SU-DHL-6 (cell line): ENCODE results near the gene P2RX3.

Experiments used
- EZH2phosphoT487 ChIP-seq: fragments of 200-600 bp; sonication (generic), shearing (Covaris generic); conservative IDR thresholded peaks from 2 replicates; pipeline ENCODE4 v1.6.1; 2018; ENCODE audit warnings: mild to moderate bottlenecking, antibody characterized with exemption, low read length, moderate library complexity, mixed read lengths
- TF ChIP-seq, protein P1 (sequence below): fragments of 200-600 bp; sonication (generic); IDR thresholded peaks from one replicate; pipeline ENCODE4 v1.5.1; 2017; ENCODE audit warnings: antibody characterized with exemption, mild to moderate bottlenecking, low read length, moderate library complexity; ENCODE audit not compliant: insufficient read depth, poor library complexity, severe bottlenecking

DNA sequence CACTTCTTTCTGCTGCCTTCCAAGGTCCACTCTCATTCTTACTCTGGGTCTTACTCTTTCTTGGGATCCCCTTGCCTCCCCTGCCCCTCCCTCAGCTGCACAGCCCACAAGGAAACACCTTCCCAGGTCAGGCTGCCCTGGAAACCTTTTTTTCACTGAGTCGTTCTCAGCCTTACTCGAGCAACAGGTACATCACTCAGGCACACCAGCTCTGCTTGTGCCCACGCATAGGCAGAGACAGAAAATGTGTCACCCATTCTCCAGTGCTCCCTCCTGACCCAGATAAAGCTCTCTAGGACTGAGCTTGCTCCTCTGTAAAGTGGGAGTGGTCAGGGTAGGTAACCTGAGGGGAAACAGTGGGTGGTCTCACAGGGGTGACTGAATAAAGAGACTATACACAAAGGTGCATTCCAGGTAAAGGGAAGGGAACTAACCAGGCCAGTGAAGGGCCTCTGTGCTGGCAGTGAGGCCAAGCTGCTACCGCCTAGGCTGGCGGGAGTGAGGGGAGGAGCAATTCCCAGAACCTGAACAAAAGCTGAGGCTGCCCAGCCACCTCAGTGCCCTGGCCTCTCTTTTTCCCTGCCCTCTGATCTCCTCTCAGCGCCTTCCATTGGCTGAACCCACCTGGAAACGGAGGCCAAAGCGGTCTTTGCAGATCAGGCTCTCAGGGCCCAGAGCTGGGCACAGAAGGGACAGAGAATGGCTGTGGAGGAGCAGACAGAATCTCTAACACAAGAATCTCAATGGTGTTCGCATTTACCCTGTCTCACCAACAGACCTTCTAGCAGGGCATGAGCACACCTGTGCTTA lies 26.9 kb downstream of the P2RX3 start:
- TF ChIP-seq, protein P1, sequence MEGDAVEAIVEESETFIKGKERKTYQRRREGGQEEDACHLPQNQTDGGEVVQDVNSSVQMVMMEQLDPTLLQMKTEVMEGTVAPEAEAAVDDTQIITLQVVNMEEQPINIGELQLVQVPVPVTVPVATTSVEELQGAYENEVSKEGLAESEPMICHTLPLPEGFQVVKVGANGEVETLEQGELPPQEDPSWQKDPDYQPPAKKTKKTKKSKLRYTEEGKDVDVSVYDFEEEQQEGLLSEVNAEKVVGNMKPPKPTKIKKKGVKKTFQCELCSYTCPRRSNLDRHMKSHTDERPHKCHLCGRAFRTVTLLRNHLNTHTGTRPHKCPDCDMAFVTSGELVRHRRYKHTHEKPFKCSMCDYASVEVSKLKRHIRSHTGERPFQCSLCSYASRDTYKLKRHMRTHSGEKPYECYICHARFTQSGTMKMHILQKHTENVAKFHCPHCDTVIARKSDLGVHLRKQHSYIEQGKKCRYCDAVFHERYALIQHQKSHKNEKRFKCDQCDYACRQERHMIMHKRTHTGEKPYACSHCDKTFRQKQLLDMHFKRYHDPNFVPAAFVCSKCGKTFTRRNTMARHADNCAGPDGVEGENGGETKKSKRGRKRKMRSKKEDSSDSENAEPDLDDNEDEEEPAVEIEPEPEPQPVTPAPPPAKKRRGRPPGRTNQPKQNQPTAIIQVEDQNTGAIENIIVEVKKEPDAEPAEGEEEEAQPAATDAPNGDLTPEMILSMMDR = no peak
- TF ChIP-seq EZH2phosphoT487 = no peak
